ENCODE data around the gene SMIM22.

SMIM22 gene

GRCh38 chr16:4795181-4795827 is at the start of gene SMIM22:
Gene SMIM22 (plus strand): TSS chr16:4795369. CDS start chr16:4795735, 366 bp downstream.
- DNase-seq: peak; percentile 30

GRCh38 chr16:4746215-4746614 is 49.0 kb upstream of the SMIM22 start:
- no peak for DNase-seq

- DNase-seq: no peak
Observed at GRCh38 chr16:4746991-4747574, 48.1 kb upstream of the SMIM22 start.

- DNase-seq: no peak
Observed at GRCh38 chr16:4747906-4748681, 47.1 kb upstream of the SMIM22 start.

- DNase-seq: no peak
Observed at GRCh38 chr16:4748682-4749411, 46.3 kb upstream of the SMIM22 start.

- no peak for DNase-seq
Observed at GRCh38 chr16:4749700-4750257, 45.4 kb upstream of the SMIM22 start.

- no peak for DNase-seq
Observed at GRCh38 chr16:4750896-4751295, 44.3 kb upstream of the SMIM22 start.

GRCh38 chr16:4752351-4753100 is 42.6 kb upstream of the SMIM22 start:
- DNase-seq: no peak

GRCh38 chr16:4753227-4753626 is 41.9 kb upstream of the SMIM22 start:
- DNase-seq: no peak

GRCh38 chr16:4754865-4755264 is 40.3 kb upstream of the SMIM22 start:
- no peak for DNase-seq

- no peak for DNase-seq
Observed at GRCh38 chr16:4755687-4756086, 39.5 kb upstream of the SMIM22 start.

GRCh38 chr16:4760221-4760910 is 34.8 kb upstream of the SMIM22 start:
- no peak for DNase-seq

GRCh38 chr16:4762205-4762604 is 33.0 kb upstream of the SMIM22 start:
- DNase-seq: no peak

GRCh38 chr16:4763791-4764190 is 31.4 kb upstream of the SMIM22 start:
- DNase-seq: no peak

GRCh38 chr16:4765511-4766474 is 29.4 kb upstream of the SMIM22 start:
- no peak for DNase-seq

GRCh38 chr16:4766875-4767628 is 28.1 kb upstream of the SMIM22 start, which contains the start of gene ZNF500:
Gene ZNF500 (minus strand): TSS chr16:4767162. CDS start chr16:4765978, 1,184 bp downstream.
- peak; percentile 98 for DNase-seq

GRCh38 chr16:4767872-4768548 is 27.2 kb upstream of the SMIM22 start:
- no peak for DNase-seq

GRCh38 chr16:4768549-4769305 is 26.4 kb upstream of the SMIM22 start:
- peak; percentile 99 for DNase-seq

Measured in right forelimb (tissue), 1 donor.